Motor neuron (in vitro differentiated cells): ENCODE measurements around the gene AGAP5. TPM values are rescaled to one million over a fixed set of nuclear protein-coding genes. Genes with fewer than 3 reads are reported as not detected.
A peak's percentile ranks its signal among the peaks of the same experiment; 100 is the strongest.
"Not testable (repeated sequence)": the region's sequence is repeated elsewhere in the genome, so short reads cannot be mapped to it uniquely, and the experiment has no call there.

Experiments
- ATAC-seq, 8 experiments: fragments of 200-7000 bp; cut with Tn5 transposase; replicated peaks in 6 of 8; 2 replicates each; pipeline ENCODE4 v1.8.0; 2021; ENCODE audit warnings: mild to moderate bottlenecking in 8 of 8, moderate library complexity in 8 of 8
- H3K27ac ChIP-seq, 2 donors: fragments of 250-450 bp; sonication (Bioruptor Pico); 2 replicates each; pipeline ENCODE4 v1.9.0; 2021; ENCODE audit warnings: antibody characterized with exemption in 2 of 2, mild to moderate bottlenecking in 2 of 2, moderate library complexity in 1 of 2
- H3K4me1 ChIP-seq, 2 donors: fragments of 250-450 bp; sonication (Bioruptor Pico); replicated peaks in 1 of 2; 2 replicates each; pipeline ENCODE4 v1.6.1; 2021; ENCODE audit warnings: antibody characterized with exemption in 2 of 2, mild to moderate bottlenecking in 2 of 2, moderate library complexity in 1 of 2
- H3K4me3 ChIP-seq, 5 donors: fragments of 250-450 bp; sonication (Bioruptor Pico); 2 replicates each; pipeline ENCODE4 v1.9.0; 2021; ENCODE audit warnings: antibody characterized with exemption in 5 of 5, mild to moderate bottlenecking in 5 of 5, moderate library complexity in 4 of 5
- WGBS, 10 experiments: fragments of 450-650 bp; shearing (Covaris generic); methylation state at CpG; one replicate each; pipeline ENCODE4 v1.0.0; 2022; 5-methylcytosine and 5-hydroxymethylcytosine counted together
- in situ Hi-C, 9 experiments: fragments of 400-800 bp; cut with MboI; loops; one replicate each; pipeline ENCODE4 v1.15.0; 2021; ENCODE audit warnings: low sequenced_read_pairs in 9 of 9, low pct_unique_long_range_greater_than_20kb in 2 of 9; ENCODE audit not compliant: unreplicated experiment in 9 of 9
- total RNA-seq, 8 experiments: library from RNA; unstranded; fragments of 300-600 nt; gene quantifications; 2 replicates each; pipeline versions ENCODE4 v1.2.3 to v1.2.4, GENCODE V29; 2022

AGAP5 gene
- total RNA-seq, 8 experiments from 2014 or later: 2.0 to 10.2 (median 4.1) TPM

- H3K4me3 ChIP-seq: no peak overlapping the region
- 92 to 100% (median 94%) methylated on average over 1 to 20 of the region's 42 CpGs; no CpG with 5 or more reads in 5 of the 10 experiments for WGBS, 10 experiments
- in situ Hi-C loops: no loop called here
Observed at GRCh38 chr10:73731588-73732375, 33.9 kb upstream of the AGAP5 start.

GRCh38 chr10:73730153-73730906 is 32.4 kb upstream of the AGAP5 start:
- in situ Hi-C loops: no loop called here
- peak; percentile 90 to 95 (median 92) for ATAC-seq
- WGBS, 10 experiments: 0 to 6% (median 0%) methylated on average over 1 to 11 of the region's 58 CpGs; no CpG with 5 or more reads in 3 of the 10 experiments
- H3K4me3 ChIP-seq: peak overlapping the region; percentile 85 to 100 (median 99)
- H3K27ac ChIP-seq: peak overlapping the region; percentile 98 to 99
- peaks cover 3 to 9% of the 10 kb centered on the region in 2 donors for H3K4me1 ChIP-seq

More at GRCh38 chr10:73731588-73732375, 33.9 kb upstream of the AGAP5 start:
- Histone ChIP-seq H3K4me1 (peaks cover 3 to 9% of the 10 kb centered on the region in 2 donors), H3K27ac (no peak overlapping the region)
- no peak for ATAC-seq

- H3K27ac ChIP-seq: peak overlapping the region; percentile 98 to 99
- in situ Hi-C loops, H3K4me1 ChIP-seq: not testable (repeated sequence)
- H3K4me3 ChIP-seq: peak overlapping the region; percentile 85 to 100 (median 99)
- peak; percentile 8 to 32 (median 12) for ATAC-seq
- 0 to 12% (median 0%) methylated on average over 1 to 4 of the region's 9 CpGs; no CpG with 5 or more reads in 2 of the 10 experiments for WGBS, 10 experiments
Observed at GRCh38 chr10:73729781-73730152, 31.9 kb upstream of the AGAP5 start.

GRCh38 chr10:73723516-73723915 is 25.6 kb upstream of the AGAP5 start:
- in situ Hi-C loops: no loop called here
- ATAC-seq: no peak
- 0 to 69% (median 0%) methylated on average over 1 to 3 of the region's 4 CpGs; no CpG with 5 or more reads in 2 of the 10 experiments for WGBS, 10 experiments
- no peak overlapping the region for H3K27ac ChIP-seq
- H3K4me3 ChIP-seq: no peak overlapping the region
- H3K4me1 ChIP-seq: no peaks in the 10 kb centered on the region

GRCh38 chr10:73720561-73720960 is 22.7 kb upstream of the AGAP5 start:
- ATAC-seq: not testable (repeated sequence)
- 90 to 100% (median 93%) methylated on average over 1 to 4 of the region's 4 CpGs; no CpG with 5 or more reads in 5 of the 10 experiments for WGBS, 10 experiments

GRCh38 chr10:73717556-73717955 is 19.6 kb upstream of the AGAP5 start:
- WGBS, 10 experiments: 33 to 100% (median 70%) methylated on average over 4 to 5 of the region's 5 CpGs
- Histone ChIP-seq H3K27ac (peak overlapping the region in 1 of 2 donors; percentile 1), H3K4me3 (no peak overlapping the region), H3K4me1 (peaks cover 3 to 5% of the 10 kb centered on the region in 2 donors)
- in situ Hi-C loops: no loop called here
- peak in 3 of 8 experiments; percentile 28 to 85 (median 65) for ATAC-seq

More at GRCh38 chr10:73720561-73720960, 22.7 kb upstream of the AGAP5 start:
- in situ Hi-C loops, H3K4me1 ChIP-seq, H3K4me3 ChIP-seq, H3K27ac ChIP-seq: not testable (repeated sequence)

GRCh38 chr10:73716251-73716650 is 18.3 kb upstream of the AGAP5 start:
- 80 to 100% (median 100%) methylated on average over 1 of the region's 1 CpG; no CpG with 5 or more reads in 5 of the 10 experiments for WGBS, 10 experiments
- no peak overlapping the region for H3K4me3 ChIP-seq
- H3K27ac ChIP-seq: no peak overlapping the region
- ATAC-seq: no peak
- H3K4me1 ChIP-seq: peaks cover 3 to 5% of the 10 kb centered on the region in 2 donors
- in situ Hi-C loops: no loop called here

GRCh38 chr10:73715179-73716156 is 17.6 kb upstream of the AGAP5 start:
- peak overlapping the region in 1 of 2 donors; percentile 44 for H3K27ac ChIP-seq
- in situ Hi-C loops, H3K4me3 ChIP-seq, H3K4me1 ChIP-seq: not testable (repeated sequence)
- 80 to 100% (median 92%) methylated on average over 1 of the region's 17 CpGs; no CpG with 5 or more reads in 6 of the 10 experiments for WGBS, 10 experiments
- peak in 1 of 8 experiments; percentile 39 for ATAC-seq

- WGBS, 10 experiments: 30% methylated on average over 2 of the region's 3 CpGs; no CpG with 5 or more reads in 9 of the 10 experiments
- peak in 3 of 8 experiments; percentile 94 to 99 (median 99) for ATAC-seq
- H3K27ac ChIP-seq, in situ Hi-C loops, H3K4me3 ChIP-seq, H3K4me1 ChIP-seq: not testable (repeated sequence)
Observed at GRCh38 chr10:73714483-73714882, 16.6 kb upstream of the AGAP5 start.

- in situ Hi-C loops: not testable (repeated sequence)
Observed at GRCh38 chr10:73713912-73714311, 16.0 kb upstream of the AGAP5 start.

GRCh38 chr10:73711683-73712082 is 13.8 kb upstream of the AGAP5 start:
- in situ Hi-C loops, ATAC-seq, H3K4me1 ChIP-seq, H3K4me3 ChIP-seq, H3K27ac ChIP-seq: not testable (repeated sequence)
- WGBS, 10 experiments: 83 to 100% (median 96%) methylated on average over 1 to 5 of the region's 5 CpGs; no CpG with 5 or more reads in 3 of the 10 experiments

More at GRCh38 chr10:73713912-73714311, 16.0 kb upstream of the AGAP5 start:
- 100% methylated on average over 1 of the region's 3 CpGs; no CpG with 5 or more reads in 8 of the 10 experiments for WGBS, 10 experiments
- not testable (repeated sequence) for H3K27ac ChIP-seq, H3K4me3 ChIP-seq, H3K4me1 ChIP-seq, ATAC-seq

GRCh38 chr10:73708122-73708521 is 10.2 kb upstream of the AGAP5 start:
- in situ Hi-C loops, H3K4me3 ChIP-seq, H3K27ac ChIP-seq, H3K4me1 ChIP-seq, ATAC-seq: not testable (repeated sequence)
- WGBS, 10 experiments: 50 to 100% methylated on average over 1 of the region's 1 CpG; no CpG with 5 or more reads in 8 of the 10 experiments
